VCaP (cell line): ENCODE data around the gene SCAP.
A peak's percentile ranks its signal among the peaks of the same experiment; 100 is the strongest.

Source experiments
- H3K27ac ChIP-seq: fragments of 450-650 bp; 2 replicates; pipeline ENCODE4 v1.5.1; 2017
- TF ChIP-seq, protein P1 (sequence below): fragments of 450-650 bp; conservative IDR thresholded peaks from 2 replicates; pipeline ENCODE4 v1.5.1; 2017; ENCODE audit warnings: mild to moderate bottlenecking, moderate library complexity

SCAP gene

DNA sequence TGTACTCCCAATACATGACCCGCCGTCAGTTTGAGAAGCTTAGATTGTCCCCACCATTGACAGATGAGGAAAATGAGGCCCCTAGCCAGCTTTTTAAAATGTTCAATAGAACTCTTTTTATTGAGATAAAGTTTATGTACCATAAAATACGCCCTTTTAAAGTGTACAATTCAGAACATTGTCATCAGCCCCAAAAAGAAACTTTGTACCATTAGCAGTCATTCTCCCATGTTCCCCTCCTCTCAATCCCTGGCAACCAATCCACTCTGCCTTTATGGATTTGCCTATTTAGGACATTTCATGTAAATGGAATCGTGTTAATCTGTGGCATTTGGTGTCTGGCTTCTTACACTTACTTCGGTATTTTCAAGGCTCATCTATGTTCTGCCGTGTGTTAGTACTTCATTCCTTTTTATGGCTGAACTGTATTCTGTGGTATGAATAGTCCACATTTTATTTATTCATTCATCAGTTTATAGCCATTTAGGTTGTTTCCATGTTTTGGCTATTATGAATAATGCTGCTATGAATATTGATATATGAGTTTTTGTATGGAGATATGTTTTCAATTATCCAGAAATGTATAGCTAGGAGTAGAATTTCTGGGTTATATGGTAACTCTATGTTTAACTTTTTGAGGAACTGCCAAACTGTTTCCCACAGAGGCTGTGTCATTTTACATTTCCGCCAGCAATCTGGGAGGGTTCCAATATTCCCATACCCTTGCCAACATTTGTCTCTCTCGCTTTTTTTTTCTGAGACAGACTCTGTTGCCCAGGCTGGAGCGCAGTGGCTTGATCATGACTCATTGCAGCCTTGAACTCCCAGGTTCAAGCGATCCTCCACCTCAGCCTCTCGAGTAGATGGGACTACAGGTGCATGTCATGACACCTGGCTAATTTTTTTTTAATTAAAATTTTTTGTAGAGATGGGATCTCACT lies 110.3 kb downstream of the SCAP start:
- peak overlapping the region; percentile 63 for H3K27ac ChIP-seq
- TF ChIP-seq, protein P1, sequence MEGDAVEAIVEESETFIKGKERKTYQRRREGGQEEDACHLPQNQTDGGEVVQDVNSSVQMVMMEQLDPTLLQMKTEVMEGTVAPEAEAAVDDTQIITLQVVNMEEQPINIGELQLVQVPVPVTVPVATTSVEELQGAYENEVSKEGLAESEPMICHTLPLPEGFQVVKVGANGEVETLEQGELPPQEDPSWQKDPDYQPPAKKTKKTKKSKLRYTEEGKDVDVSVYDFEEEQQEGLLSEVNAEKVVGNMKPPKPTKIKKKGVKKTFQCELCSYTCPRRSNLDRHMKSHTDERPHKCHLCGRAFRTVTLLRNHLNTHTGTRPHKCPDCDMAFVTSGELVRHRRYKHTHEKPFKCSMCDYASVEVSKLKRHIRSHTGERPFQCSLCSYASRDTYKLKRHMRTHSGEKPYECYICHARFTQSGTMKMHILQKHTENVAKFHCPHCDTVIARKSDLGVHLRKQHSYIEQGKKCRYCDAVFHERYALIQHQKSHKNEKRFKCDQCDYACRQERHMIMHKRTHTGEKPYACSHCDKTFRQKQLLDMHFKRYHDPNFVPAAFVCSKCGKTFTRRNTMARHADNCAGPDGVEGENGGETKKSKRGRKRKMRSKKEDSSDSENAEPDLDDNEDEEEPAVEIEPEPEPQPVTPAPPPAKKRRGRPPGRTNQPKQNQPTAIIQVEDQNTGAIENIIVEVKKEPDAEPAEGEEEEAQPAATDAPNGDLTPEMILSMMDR, result no peak
